Transverse colon (tissue), 4 donors: ENCODE results near the gene ARL6IP4. TPM values are rescaled to one million over a fixed set of nuclear protein-coding genes. Genes with fewer than 3 reads are reported as not detected.

Source experiments
- DNase-seq: peaks from one replicate; pipeline ENCODE4 v3.0.0-alpha.2; 2019
- H3K27ac ChIP-seq, 4 donors: fragments of 200-600 bp; sonication (generic); 2 replicates each; pipeline ENCODE4 v1.5.1; 2016 to 2018; ENCODE audit warnings: inconsistent platforms in 4 of 4
- H3K27me3 ChIP-seq: fragments of 200-600 bp; sonication (generic); 2 replicates; pipeline ENCODE4 v1.5.1; 2017; ENCODE audit warnings: inconsistent platforms
- H3K36me3 ChIP-seq, 4 donors: fragments of 200-600 bp; sonication (generic); 2 replicates each; pipeline ENCODE4 v1.5.1; 2017 to 2019; ENCODE audit warnings: inconsistent platforms in 4 of 4
- H3K4me1 ChIP-seq, 4 donors: fragments of 200-600 bp; sonication (generic); 2 replicates each; pipeline ENCODE4 v1.5.1; 2017 to 2020; ENCODE audit warnings: inconsistent platforms in 4 of 4
- H3K4me3 ChIP-seq, 4 donors: fragments of 200-600 bp; sonication (generic); 1 replicate in 1 of 4; 2 replicates in 3 of 4; pipeline versions ENCODE4 v1.5.1 to v1.6.1; 2017 to 2019; ENCODE audit warnings: inconsistent platforms in 4 of 4
- H3K9me3 ChIP-seq, 2 donors: fragments of 200-600 bp; sonication (generic); 2 replicates each; pipeline ENCODE4 v1.5.1; 2017 to 2019; ENCODE audit warnings: inconsistent platforms in 2 of 2
- CTCF ChIP-seq, 5 experiments: fragments of 200-600 bp in 3 of 5; fragments of 450-650 bp in 2 of 5; sonication (generic) in 3 of 5; IDR thresholded peaks; 1 replicate in 2 of 5; 2 replicates in 3 of 5; pipeline ENCODE4 v1.5.1; 2016 to 2017; ENCODE audit warnings: antibody characterized with exemption in 5 of 5, inconsistent platforms in 3 of 5, mild to moderate bottlenecking in 2 of 5, moderate library complexity in 1 of 5
- EP300 ChIP-seq: sonication (generic); formaldehyde crosslinking; IDR thresholded peaks from one replicate; pipeline ENCODE4 v1.6.1; 2017; ENCODE audit warnings: antibody characterized with exemption, low read depth
- POLR2A ChIP-seq: fragments of 450-650 bp; IDR thresholded peaks from one replicate; pipeline ENCODE4 v1.6.1; 2016; ENCODE audit warnings: antibody characterized with exemption, mild to moderate bottlenecking, moderate library complexity
- POLR2AphosphoS5 ChIP-seq, 3 donors: sonication (generic); formaldehyde crosslinking; IDR thresholded peaks; one replicate each; pipeline ENCODE4 v1.6.1; 2016; ENCODE audit warnings: antibody characterized with exemption in 3 of 3
- WGBS, 2 donors: methylation state at CpG; one replicate each; pipeline ENCODE4 v1.1.5; 2018; ENCODE audit warnings: low coverage in 1 of 2; 5-methylcytosine and 5-hydroxymethylcytosine counted together
- in situ Hi-C, 4 donors: fragments of 200-750 bp; cut with MboI; loops; one replicate each; pipeline versions ENCODE4 v1.15.0 to v1.15.1; 2017; ENCODE audit warnings: low sequenced_read_pairs in 3 of 4, low pct_ligation_motif_present in 1 of 4, low pct_unique_long_range_greater_than_20kb in 1 of 4
- intact Hi-C: fragments of 100-400 bp; cut with DNase I; formaldehyde crosslinking; loops from one replicate; pipeline ENCODE4 v1.15.1; 2023; ENCODE audit warnings: low total_unique reads
- total RNA-seq, 4 donors: library from RNA; depleted of rRNA; stranded (reverse); fragments of >200 nt; gene quantifications; one replicate each; pipeline ENCODE4 v1.1.0, GENCODE V29; 2016

The ARL6IP4 gene
- total RNA-seq, 4 donors from 2014 or later = 77.4 to 225 (median 184) TPM

DNA sequence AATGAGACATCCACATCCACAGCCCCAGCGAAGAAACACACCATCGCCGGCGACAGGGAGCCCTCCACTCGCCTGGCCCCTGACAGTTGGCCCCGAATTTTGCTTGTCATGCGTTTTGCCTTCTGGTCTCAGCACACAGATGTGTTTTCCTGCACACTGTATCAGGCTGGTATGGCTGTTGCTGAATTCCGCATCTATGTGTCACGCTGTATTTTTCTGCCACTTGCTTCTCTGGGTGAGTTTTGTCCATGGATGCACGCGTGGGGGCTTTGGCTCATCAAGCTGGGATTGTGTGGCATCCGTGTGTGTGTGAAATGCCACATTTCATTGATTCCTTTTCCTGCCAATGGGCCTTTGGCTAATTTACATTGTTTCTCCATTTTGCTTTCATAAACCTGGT is 26.5 kb downstream of the ARL6IP4 start:
- H3K9me3 ChIP-seq = no peaks in the 10 kb centered on the region
- DNase-seq = no peak
- H3K4me1 ChIP-seq = no peaks in the 10 kb centered on the region
- in situ Hi-C loops (no loop called here), intact Hi-C loops (no loop called here)
- TF ChIP-seq POLR2A (no peak), EP300 (no peak), POLR2AphosphoS5 (IDR thresholded peaks at IDR 0.05) (no peak), CTCF (IDR thresholded peaks at IDR 0.05) (no peak)
- 78 to 85% methylated on average over 12 of the region's 12 CpGs for WGBS, 2 donors
- H3K27ac ChIP-seq = no peak overlapping the region
- H3K4me3 ChIP-seq = no peak overlapping the region
- no peaks in the 10 kb centered on the region for H3K27me3 ChIP-seq
- H3K36me3 ChIP-seq = no peaks in the 10 kb centered on the region

GRCh38 chr12:123010110-123010509 is 29.6 kb downstream of the ARL6IP4 start:
- intact Hi-C loops = no loop called here
- H3K27ac ChIP-seq = no peak overlapping the region
- in situ Hi-C loops = no loop called here
- H3K9me3 ChIP-seq = no peaks in the 10 kb centered on the region
- H3K4me1 ChIP-seq = no peaks in the 10 kb centered on the region
- WGBS, 2 donors = 72% methylated on average over 1 of the region's 1 CpG; no CpG with 5 or more reads in 1 of the 2 donors
- no peaks in the 10 kb centered on the region for H3K36me3 ChIP-seq
- TF ChIP-seq POLR2A (no peak), POLR2AphosphoS5 (IDR thresholded peaks at IDR 0.05) (no peak), EP300 (no peak), CTCF (IDR thresholded peaks at IDR 0.05) (no peak)
- H3K27me3 ChIP-seq = no peaks in the 10 kb centered on the region
- DNase-seq = no peak
- no peak overlapping the region for H3K4me3 ChIP-seq

GRCh38 chr12:123010681-123011080 is 30.2 kb downstream of the ARL6IP4 start:
- in situ Hi-C loops = no loop called here

GRCh38 chr12:123011701-123012100 is 31.2 kb downstream of the ARL6IP4 start:
- H3K36me3 ChIP-seq = no peaks in the 10 kb centered on the region
- 67 to 88% methylated on average over 2 to 6 of the region's 6 CpGs for WGBS, 2 donors

More at GRCh38 chr12:123010681-123011080, 30.2 kb downstream of the ARL6IP4 start:
- Histone ChIP-seq H3K27me3 (no peaks in the 10 kb centered on the region), H3K9me3 (no peaks in the 10 kb centered on the region), H3K4me1 (no peaks in the 10 kb centered on the region), H3K27ac (no peak overlapping the region), H3K36me3 (no peaks in the 10 kb centered on the region), H3K4me3 (no peak overlapping the region)
- no peak for DNase-seq
- TF ChIP-seq POLR2A (no peak), POLR2AphosphoS5 (IDR thresholded peaks at IDR 0.05) (no peak), EP300 (no peak), CTCF (IDR thresholded peaks at IDR 0.05) (no peak)
- WGBS, 2 donors = 90 to 100% methylated on average over 2 to 4 of the region's 4 CpGs
- intact Hi-C loops = no loop called here

More at GRCh38 chr12:123011701-123012100, 31.2 kb downstream of the ARL6IP4 start:
- Histone ChIP-seq H3K27ac (no peak overlapping the region), H3K4me3 (no peak overlapping the region), H3K9me3 (no peaks in the 10 kb centered on the region), H3K4me1 (no peaks in the 10 kb centered on the region), H3K27me3 (no peaks in the 10 kb centered on the region)
- intact Hi-C loops = no loop called here
- in situ Hi-C loops = no loop called here
- TF ChIP-seq EP300 (no peak), POLR2AphosphoS5 (IDR thresholded peaks at IDR 0.05) (no peak), CTCF (IDR thresholded peaks at IDR 0.05) (no peak), POLR2A (no peak)
- DNase-seq = no peak
